ENCODE data around the gene F11R.
"Not testable (repeated sequence)": the region's sequence is repeated elsewhere in the genome, so short reads cannot be mapped to it uniquely, and the experiment has no call there.

Gene F11R

DNA sequence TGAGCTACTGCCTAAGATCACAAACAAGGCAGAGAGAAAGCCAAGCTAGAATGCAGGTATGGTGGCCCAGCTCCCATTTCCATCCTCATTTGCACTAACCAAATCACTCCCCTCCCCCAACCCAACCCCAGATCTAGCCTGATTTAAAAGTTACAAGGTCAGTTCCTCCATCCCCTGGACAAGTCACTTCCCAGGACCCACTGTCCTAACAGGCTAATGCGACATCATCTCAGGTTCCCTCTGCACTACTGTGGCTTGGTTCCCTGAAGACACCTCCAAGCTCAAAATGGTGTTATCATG, 2.4 kb downstream of the F11R start:
- no peak for DNase-seq (ENCODE audit: low read depth)
- in situ Hi-C loops (cut with HindIII; ENCODE audit: low sequenced_read_pairs): no loop called here
- H3K4me3 ChIP-seq (ENCODE audit: low read depth, low read length): no peak overlapping the region
- TF ChIP-seq CTCF (IDR thresholded peaks at IDR 0.05; ENCODE audit: low read depth, low read length, missing control alignments): no peak

- H3K4me3 ChIP-seq (ENCODE audit: low read depth, low read length): no peak overlapping the region
- DNase-seq (ENCODE audit: low read depth): no peak
- no peak for TF ChIP-seq CTCF (IDR thresholded peaks at IDR 0.05; ENCODE audit: low read depth, low read length, missing control alignments)
- in situ Hi-C loops (cut with HindIII; ENCODE audit: low sequenced_read_pairs): no loop called here
Observed at GRCh38 chr1:161017756-161018630, 3.0 kb downstream of the F11R start.

DNA sequence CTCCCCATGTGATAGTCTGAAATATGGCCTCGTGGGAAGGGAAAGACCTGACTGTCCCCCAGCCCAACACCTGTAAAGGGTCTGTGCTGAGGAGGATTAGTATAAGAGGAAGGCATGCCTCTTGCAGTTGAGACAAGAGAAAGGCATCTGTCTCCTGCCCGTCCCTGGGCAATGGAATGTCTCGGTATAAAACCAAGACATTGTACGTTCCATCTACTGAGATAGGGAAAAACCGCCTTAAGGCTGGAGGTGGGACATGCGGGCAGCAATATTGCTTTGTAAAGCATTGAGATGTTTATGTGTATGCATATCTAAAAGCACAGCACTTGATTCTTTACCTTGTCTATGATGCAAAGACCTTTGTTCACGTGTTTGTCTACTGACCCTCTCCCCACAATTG, 3.8 kb downstream of the F11R start:
- in situ Hi-C loops (cut with HindIII; ENCODE audit: low sequenced_read_pairs); DNase-seq (ENCODE audit: low read depth); H3K4me3 ChIP-seq (ENCODE audit: low read depth, low read length): not testable (repeated sequence)

GRCh38 chr1:161016683-161017082, 4.3 kb downstream of the F11R start:
- in situ Hi-C loops (cut with HindIII; ENCODE audit: low sequenced_read_pairs); DNase-seq (ENCODE audit: low read depth); H3K4me3 ChIP-seq (ENCODE audit: low read depth, low read length): not testable (repeated sequence)

DNA sequence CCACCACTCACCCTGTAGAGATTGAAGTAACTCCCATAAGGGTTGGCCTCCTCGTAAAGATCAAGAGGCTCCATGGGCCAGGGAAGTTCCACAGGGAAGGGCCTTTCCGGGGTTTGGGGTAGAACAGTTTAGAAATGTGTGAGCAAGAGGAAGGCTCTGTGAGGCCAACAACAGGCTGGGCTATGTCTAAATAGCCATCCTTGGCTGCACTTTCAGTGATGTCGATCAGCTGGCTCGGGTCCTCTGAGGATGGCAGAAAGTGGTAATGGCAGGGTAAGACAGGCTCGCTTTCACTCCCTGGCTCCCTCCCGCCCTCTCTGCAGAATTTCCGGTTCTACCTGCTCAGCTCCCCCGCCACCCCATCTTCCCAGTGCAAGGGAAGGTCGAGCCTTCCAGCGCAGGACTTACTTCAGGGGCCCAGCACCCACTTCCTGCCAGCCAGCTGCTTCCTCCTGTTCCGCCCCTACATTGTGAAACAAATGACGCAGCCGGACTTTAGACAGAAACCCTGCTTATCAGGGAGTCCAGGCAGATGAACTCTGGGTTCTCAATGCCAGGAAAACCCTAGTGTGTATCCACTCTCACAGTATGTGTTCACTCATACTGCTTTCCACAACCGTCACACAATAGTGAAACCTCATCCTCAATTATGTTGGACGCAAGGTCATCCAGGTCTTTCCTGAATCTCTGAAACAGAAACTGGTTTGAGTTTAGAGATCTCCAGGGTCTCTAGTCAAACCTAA, 7.3 kb downstream of the F11R start:
- no peak for TF ChIP-seq CTCF (IDR thresholded peaks at IDR 0.05; ENCODE audit: low read depth, low read length, missing control alignments)
- H3K4me3 ChIP-seq (ENCODE audit: low read depth, low read length): no peak overlapping the region
- in situ Hi-C loops (cut with HindIII; ENCODE audit: low sequenced_read_pairs): no loop called here
- DNase-seq (ENCODE audit: low read depth): no peak

DNA sequence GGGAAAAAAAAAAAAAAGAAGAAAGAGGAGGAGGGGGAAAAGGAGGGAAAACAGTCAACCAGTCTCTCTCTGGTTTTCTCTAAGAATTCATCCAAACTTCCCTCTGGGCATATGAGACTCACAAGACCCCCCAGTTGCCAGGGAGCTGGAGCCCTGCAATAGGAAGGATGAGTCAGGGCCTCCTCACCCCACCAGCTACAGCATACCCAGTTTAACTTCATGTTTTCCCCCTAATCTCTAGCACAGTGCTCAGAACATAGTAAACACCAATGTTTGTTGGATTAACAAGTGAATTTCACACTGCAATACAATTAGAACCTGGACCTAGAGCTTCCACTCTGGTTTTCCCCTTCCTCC, 7.8 kb downstream of the F11R start:
- no peak for DNase-seq (ENCODE audit: low read depth)
- TF ChIP-seq CTCF (IDR thresholded peaks at IDR 0.05; ENCODE audit: low read depth, low read length, missing control alignments): no peak
- in situ Hi-C loops (cut with HindIII; ENCODE audit: low sequenced_read_pairs): no loop called here
- no peak overlapping the region for H3K4me3 ChIP-seq (ENCODE audit: low read depth, low read length)

DNA sequence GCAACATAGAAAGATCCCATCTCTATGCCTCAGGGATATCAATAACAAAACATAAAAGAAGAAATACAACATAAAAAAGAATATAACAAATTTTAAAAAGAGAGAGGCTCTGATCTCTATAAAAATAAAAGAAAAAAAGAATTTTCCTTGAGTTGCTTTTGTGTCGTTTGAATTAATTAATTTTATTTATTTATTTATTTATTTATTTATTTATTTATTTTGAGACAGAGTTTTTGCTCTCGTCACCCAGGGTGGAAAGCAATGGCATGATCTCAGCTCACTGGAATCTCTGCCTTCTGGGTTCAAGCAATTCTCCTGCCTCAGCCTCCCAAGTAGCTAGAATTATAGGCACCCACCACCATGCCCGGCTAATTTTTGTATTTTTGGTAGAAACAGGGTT, 8.5 kb downstream of the F11R start:
- DNase-seq (ENCODE audit: low read depth): no peak
- no peak for TF ChIP-seq CTCF (IDR thresholded peaks at IDR 0.05; ENCODE audit: low read depth, low read length, missing control alignments)
- H3K4me3 ChIP-seq (ENCODE audit: low read depth, low read length): no peak overlapping the region
- in situ Hi-C loops (cut with HindIII; ENCODE audit: low sequenced_read_pairs): no loop called here

Data from astrocyte of the cerebellum (primary cell).